ENCODE measurements around the gene CACFD1. TPM values are rescaled to one million over a fixed set of nuclear protein-coding genes. Genes with fewer than 3 reads are reported as not detected.

The CACFD1 gene
- total and polyA plus RNA-seq, 2 of the 13 experiments (the other 11 are each of a cell fraction or from before 2014, with no cell fraction given) = 13.8 to 14.6 TPM

- Histone ChIP-seq H3K27ac (ENCODE audit: extremely low read length, insufficient read depth, low read length) (no peak overlapping the region), H4K20me1 (ENCODE audit: insufficient read depth, low read length) (no peaks in the 10 kb centered on the region), H3K79me2 (ENCODE audit: insufficient read depth, low read length) (no peaks in the 10 kb centered on the region), H2AFZ (ENCODE audit: low read length) (no peak overlapping the region), H3K4me2 (ENCODE audit: low read depth, low read length) (no peak overlapping the region), H3K9ac (ENCODE audit: insufficient read depth, low read depth, low read length) (no peak overlapping the region), H3K4me3 (replicated peaks in 1 of 3; ENCODE audit: insufficient read depth in 1 of 3, low read depth in 2 of 3, low read length in 3 of 3) (no peak overlapping the region), H3K36me3 (replicated peaks in 1 of 2; ENCODE audit: control insufficient read depth in 1 of 2, insufficient read depth in 2 of 2, low read length in 2 of 2) (no peaks in the 10 kb centered on the region), H3K4me1 (ENCODE audit: insufficient read depth, low read length) (peaks cover 66% of the 10 kb centered on the region), H3K9me3 (ENCODE audit: low read length) (no peaks in the 10 kb centered on the region), H3K27me3 (ENCODE audit: control insufficient read depth in 1 of 2, insufficient read depth in 2 of 2, low read length in 2 of 2) (no peaks in the 10 kb centered on the region; a peak in 1 of 5 replicates)
- WGBS (ENCODE audit: low lambda C conversion rate) = 43% methylated on average over 8 of the region's 22 CpGs
- no peak for FAIRE-seq
- in situ Hi-C loops (cut with HindIII; ENCODE audit: extremely low pct_ligation_motif_present, low pct_unique_long_range_greater_than_20kb) (no loop called here), intact Hi-C loops (cut with micrococcal nuclease; ENCODE audit: unreplicated experiment) (loop anchor here (2.0 kb wide), 1 partner anchor 18 kb away; no protein-coding TSS in a partner anchor)
- DNase-seq (ENCODE audit: low spot score) = no peak
- no peak for ATAC-seq
- TF ChIP-seq SMAD1 (CRISPR knock-in tag; IDR thresholded peaks at IDR 0.05; ENCODE audit: borderline replicate concordance, low read depth) = no peak
- TF ChIP-seq ZNF605 (CRISPR knock-in tag; IDR thresholded peaks at IDR 0.05) = no peak
- TF ChIP-seq PHF8 (CRISPR knock-in tag; IDR thresholded peaks at IDR 0.05) = no peak
- TF ChIP-seq MIER3 (CRISPR knock-in tag; IDR thresholded peaks at IDR 0.05; ENCODE audit: borderline replicate concordance) = no peak
- no peak for TF ChIP-seq MXD1 (CRISPR knock-in tag; IDR thresholded peaks at IDR 0.05)
- no peak for TF ChIP-seq ZNF282 (IDR thresholded peaks at IDR 0.05; ENCODE audit: partially characterized antibody)
- no peak for TF ChIP-seq ZUFSP (CRISPR knock-in tag; IDR thresholded peaks at IDR 0.05; ENCODE audit: borderline replicate concordance)
- no peak for TF ChIP-seq ZEB1 (IDR thresholded peaks at IDR 0.05; ENCODE audit: insufficient replicate concordance, low read depth)
- TF ChIP-seq SRY (CRISPR knock-in tag; IDR thresholded peaks at IDR 0.05) = no peak
- no peak for TF ChIP-seq KAT7 (CRISPR knock-in tag; IDR thresholded peaks at IDR 0.05; ENCODE audit: borderline replicate concordance)
- ChIA-PET CTCF (ENCODE audit: low intra/inter-chr PET ratio, low total read pairs) (no interaction called here), POLR2A (no interaction called here)
- no TSS peak for BruUV-seq (replicated peaks)
Measured at GRCh38 chr9:133425049-133425632, 34.6 kb upstream of the CACFD1 start.

Data from HepG2 (cell line).